ENCODE results near the gene SYCE1L.

The SYCE1L gene

DNA sequence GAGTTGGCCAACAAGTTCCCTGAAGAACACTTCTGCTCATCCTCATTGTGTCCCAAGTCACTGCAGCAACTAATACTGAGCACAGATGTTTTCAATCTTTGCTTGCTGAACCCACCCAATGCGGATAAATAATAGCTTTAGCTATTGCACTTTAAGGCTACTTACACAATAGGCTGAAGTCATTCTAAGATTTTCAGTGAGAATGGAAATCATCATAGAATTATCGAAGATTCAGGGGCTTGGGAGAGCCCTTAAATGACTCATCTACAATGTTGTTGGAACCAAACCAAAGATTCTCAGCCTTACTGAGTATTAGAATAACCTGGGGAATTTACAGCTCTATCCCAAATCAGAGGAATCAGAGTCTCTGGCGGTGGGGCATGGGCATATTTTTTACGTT is 51.2 kb downstream of the SYCE1L start:
- DNase-seq (ENCODE audit: low spot score) = no peak

Measured in SW480 (cell line).